ENCODE measurements around the gene PRKAG1. TPM values are rescaled to one million over a fixed set of nuclear protein-coding genes. Genes with fewer than 3 reads are reported as not detected.

Gene PRKAG1
- total RNA-seq, 1 experiment from 2014 or later: 57.3 TPM

DNA sequence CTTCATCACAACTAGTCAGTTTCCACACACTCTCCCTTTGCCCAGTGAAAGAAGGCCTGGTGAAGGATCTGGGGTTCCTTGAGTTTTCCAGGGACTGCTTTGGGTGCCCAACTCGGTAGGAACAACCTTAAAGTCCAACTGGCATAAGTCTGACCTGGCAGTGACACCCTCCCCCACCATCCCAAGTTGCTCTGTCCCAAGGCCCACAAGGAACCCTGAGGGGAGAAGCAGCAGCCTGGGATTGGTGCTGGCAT lies 40.4 kb upstream of the PRKAG1 start:
- intact Hi-C loops (cut with micrococcal nuclease; ENCODE audit: unreplicated experiment): no loop called here
- ChIA-PET POLR2A (interaction anchor here (0.6 kb wide), 1 partner anchor 297 kb away, joined by 6 read pairs; no protein-coding TSS in a partner anchor), CTCF (no interaction called here)

DNA sequence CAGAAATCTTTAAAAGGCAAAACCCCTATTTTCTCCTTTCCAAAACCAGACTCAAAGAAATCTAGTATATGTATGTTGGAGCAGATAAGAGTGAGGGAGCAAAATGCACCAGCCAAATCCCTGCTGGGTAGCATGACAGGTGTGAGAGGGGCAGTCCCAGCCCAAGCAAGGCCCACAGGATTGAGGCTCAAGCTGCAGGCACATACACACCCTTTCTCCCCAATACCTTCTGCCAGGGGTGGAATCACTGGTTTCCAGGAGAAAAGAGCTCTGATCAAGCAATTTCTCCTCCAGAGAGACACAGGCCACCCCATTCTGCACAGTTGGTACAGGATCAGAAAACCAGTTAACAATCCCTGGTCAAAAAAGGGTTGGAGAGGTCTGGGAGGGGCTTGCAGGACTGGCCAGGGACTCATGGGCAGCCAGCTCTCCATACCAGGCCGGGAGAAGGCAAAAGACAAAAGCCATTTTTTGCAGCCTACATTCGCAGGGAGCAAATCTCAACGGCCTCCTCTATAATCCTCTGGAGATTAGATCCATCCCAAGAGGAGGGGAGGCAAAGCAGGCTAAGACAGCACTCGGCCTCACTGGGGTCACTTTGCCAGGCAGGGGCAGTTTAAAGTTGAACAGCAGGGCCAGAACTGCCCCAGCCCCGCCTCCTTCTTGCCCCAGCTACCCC lies 39.9 kb upstream of the PRKAG1 start:
- CTCF ChIA-PET: interaction anchor here (0.6 kb wide), 1 partner anchor 172 kb away, joined by 18 read pairs; no protein-coding TSS in a partner anchor
- POLR2A ChIA-PET: interaction anchor here (0.6 kb wide), 1 partner anchor 297 kb away, joined by 6 read pairs; no protein-coding TSS in a partner anchor
- Histone ChIP-seq H3K36me3 (ENCODE audit: control insufficient read depth, insufficient read depth, low read length) (peaks cover 5% of the 10 kb centered on the region; the same call in 1 of the 2 replicates), H3K4me1 (ENCODE audit: control insufficient read depth, insufficient read depth, low read length) (peaks cover 32% of the 10 kb centered on the region), H3K4me3 (ENCODE audit: low read depth in 2 of 2, low read length in 2 of 2) (peak overlapping the region; percentile 93 to 97), H3K9me3 (ENCODE audit: control insufficient read depth, insufficient read depth, low read depth, low read length) (no peaks in the 10 kb centered on the region), H3K27ac (ENCODE audit: low read length) (peak overlapping the region; percentile 84), H3K27me3 (ENCODE audit: control insufficient read depth, insufficient read depth, low read length) (no peaks in the 10 kb centered on the region)
- TF ChIP-seq, protein P1, sequence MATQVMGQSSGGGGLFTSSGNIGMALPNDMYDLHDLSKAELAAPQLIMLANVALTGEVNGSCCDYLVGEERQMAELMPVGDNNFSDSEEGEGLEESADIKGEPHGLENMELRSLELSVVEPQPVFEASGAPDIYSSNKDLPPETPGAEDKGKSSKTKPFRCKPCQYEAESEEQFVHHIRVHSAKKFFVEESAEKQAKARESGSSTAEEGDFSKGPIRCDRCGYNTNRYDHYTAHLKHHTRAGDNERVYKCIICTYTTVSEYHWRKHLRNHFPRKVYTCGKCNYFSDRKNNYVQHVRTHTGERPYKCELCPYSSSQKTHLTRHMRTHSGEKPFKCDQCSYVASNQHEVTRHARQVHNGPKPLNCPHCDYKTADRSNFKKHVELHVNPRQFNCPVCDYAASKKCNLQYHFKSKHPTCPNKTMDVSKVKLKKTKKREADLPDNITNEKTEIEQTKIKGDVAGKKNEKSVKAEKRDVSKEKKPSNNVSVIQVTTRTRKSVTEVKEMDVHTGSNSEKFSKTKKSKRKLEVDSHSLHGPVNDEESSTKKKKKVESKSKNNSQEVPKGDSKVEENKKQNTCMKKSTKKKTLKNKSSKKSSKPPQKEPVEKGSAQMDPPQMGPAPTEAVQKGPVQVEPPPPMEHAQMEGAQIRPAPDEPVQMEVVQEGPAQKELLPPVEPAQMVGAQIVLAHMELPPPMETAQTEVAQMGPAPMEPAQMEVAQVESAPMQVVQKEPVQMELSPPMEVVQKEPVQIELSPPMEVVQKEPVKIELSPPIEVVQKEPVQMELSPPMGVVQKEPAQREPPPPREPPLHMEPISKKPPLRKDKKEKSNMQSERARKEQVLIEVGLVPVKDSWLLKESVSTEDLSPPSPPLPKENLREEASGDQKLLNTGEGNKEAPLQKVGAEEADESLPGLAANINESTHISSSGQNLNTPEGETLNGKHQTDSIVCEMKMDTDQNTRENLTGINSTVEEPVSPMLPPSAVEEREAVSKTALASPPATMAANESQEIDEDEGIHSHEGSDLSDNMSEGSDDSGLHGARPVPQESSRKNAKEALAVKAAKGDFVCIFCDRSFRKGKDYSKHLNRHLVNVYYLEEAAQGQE (IDR thresholded peaks at IDR 0.05; ENCODE audit: insufficient read depth in 1 of 2, low read depth in 2 of 2, low read length in 1 of 2): no peak
- TF ChIP-seq, protein P2, sequence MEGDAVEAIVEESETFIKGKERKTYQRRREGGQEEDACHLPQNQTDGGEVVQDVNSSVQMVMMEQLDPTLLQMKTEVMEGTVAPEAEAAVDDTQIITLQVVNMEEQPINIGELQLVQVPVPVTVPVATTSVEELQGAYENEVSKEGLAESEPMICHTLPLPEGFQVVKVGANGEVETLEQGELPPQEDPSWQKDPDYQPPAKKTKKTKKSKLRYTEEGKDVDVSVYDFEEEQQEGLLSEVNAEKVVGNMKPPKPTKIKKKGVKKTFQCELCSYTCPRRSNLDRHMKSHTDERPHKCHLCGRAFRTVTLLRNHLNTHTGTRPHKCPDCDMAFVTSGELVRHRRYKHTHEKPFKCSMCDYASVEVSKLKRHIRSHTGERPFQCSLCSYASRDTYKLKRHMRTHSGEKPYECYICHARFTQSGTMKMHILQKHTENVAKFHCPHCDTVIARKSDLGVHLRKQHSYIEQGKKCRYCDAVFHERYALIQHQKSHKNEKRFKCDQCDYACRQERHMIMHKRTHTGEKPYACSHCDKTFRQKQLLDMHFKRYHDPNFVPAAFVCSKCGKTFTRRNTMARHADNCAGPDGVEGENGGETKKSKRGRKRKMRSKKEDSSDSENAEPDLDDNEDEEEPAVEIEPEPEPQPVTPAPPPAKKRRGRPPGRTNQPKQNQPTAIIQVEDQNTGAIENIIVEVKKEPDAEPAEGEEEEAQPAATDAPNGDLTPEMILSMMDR (IDR thresholded peaks at IDR 0.05): no peak
- TF ChIP-seq SIN3A (IDR thresholded peaks at IDR 0.05; ENCODE audit: borderline replicate concordance, insufficient read depth, low read depth, low read length): no peak
- no peak for TF ChIP-seq TCF7L2 (IDR thresholded peaks at IDR 0.05; ENCODE audit: low read depth, low read length)
- no peak for TF ChIP-seq POLR2AphosphoS5 (IDR thresholded peaks at IDR 0.05; ENCODE audit: low read depth, low read length)
- intact Hi-C loops (cut with micrococcal nuclease; ENCODE audit: unreplicated experiment): no loop called here
- in situ Hi-C loops (cut with HindIII; ENCODE audit: low pct_unique_long_range_greater_than_20kb, low sequenced_read_pairs): no loop called here
- ATAC-seq (no peak), DNase-seq (ENCODE audit: low read depth, low spot score) (no peak)
- no TSS peak for BruUV-seq (replicated peaks)

More for the DNA sequence above, 40.4 kb upstream of the PRKAG1 start:
- Histone ChIP-seq H3K36me3 (ENCODE audit: control insufficient read depth, insufficient read depth, low read length) (peaks cover 3% of the 10 kb centered on the region; the same call in 1 of the 2 replicates), H3K27me3 (ENCODE audit: control insufficient read depth, insufficient read depth, low read length) (no peaks in the 10 kb centered on the region), H3K9me3 (ENCODE audit: control insufficient read depth, insufficient read depth, low read depth, low read length) (no peaks in the 10 kb centered on the region), H3K27ac (ENCODE audit: low read length) (peak overlapping the region; percentile 84), H3K4me3 (ENCODE audit: low read depth in 2 of 2, low read length in 2 of 2) (peak overlapping the region; percentile 93 to 97), H3K4me1 (ENCODE audit: control insufficient read depth, insufficient read depth, low read length) (peaks cover 32% of the 10 kb centered on the region)
- BruUV-seq (replicated peaks): no TSS peak
- in situ Hi-C loops (cut with HindIII; ENCODE audit: low pct_unique_long_range_greater_than_20kb, low sequenced_read_pairs): no loop called here
- DNase-seq (ENCODE audit: low read depth, low spot score) (no peak), ATAC-seq (no peak)
- no peak for TF ChIP-seq TCF7L2 (IDR thresholded peaks at IDR 0.05; ENCODE audit: low read depth, low read length)
- TF ChIP-seq, protein P1 (IDR thresholded peaks at IDR 0.05; ENCODE audit: insufficient read depth in 1 of 2, low read depth in 2 of 2, low read length in 1 of 2): no peak
- TF ChIP-seq SIN3A (IDR thresholded peaks at IDR 0.05; ENCODE audit: borderline replicate concordance, insufficient read depth, low read depth, low read length): no peak
- TF ChIP-seq, protein P2 (IDR thresholded peaks at IDR 0.05): no peak
- TF ChIP-seq POLR2AphosphoS5 (IDR thresholded peaks at IDR 0.05; ENCODE audit: low read depth, low read length): no peak

Measured in Panc1 (cell line).